GM13976 (cell line): Measurements from ENCODE around the gene MLST8.

Source experiments
- DNase-seq: peaks from one replicate; pipeline ENCODE4 v3.0.0; 2012; ENCODE audit warnings: low spot score
- CTCF ChIP-seq: IDR thresholded peaks from 2 replicates; pipeline ENCODE4 v1.5.1; 2012; ENCODE audit warnings: borderline replicate concordance, mild to moderate bottlenecking; ENCODE audit not compliant: insufficient read depth; ENCODE audit errors: extremely low read depth, missing control alignments, control extremely low read depth
- in situ Hi-C: fragments of 300-500 bp; cut with MboI; formaldehyde crosslinking; loops from one replicate; pipeline ENCODE4 v1.12.0; 2022; ENCODE audit warnings: low sequenced_read_pairs, mixed read lengths, inconsistent platforms; ENCODE audit not compliant: unreplicated experiment

Gene MLST8

GRCh38 chr16:2166263-2167067 is 38.8 kb upstream of the MLST8 start:
- TF ChIP-seq CTCF: no peak
- no peak for DNase-seq
- in situ Hi-C loops: no loop called here

GRCh38 chr16:2167068-2167638 is 38.1 kb upstream of the MLST8 start:
- no peak for TF ChIP-seq CTCF
- in situ Hi-C loops: no loop called here
- no peak for DNase-seq

- in situ Hi-C loops: no loop called here
- no peak for TF ChIP-seq CTCF
- DNase-seq: no peak
These were observed 35.2 kb upstream of the MLST8 start for GRCh38 chr16:2170080-2170479.

GRCh38 chr16:2170587-2171435 is 34.4 kb upstream of the MLST8 start:
- no peak for TF ChIP-seq CTCF
- DNase-seq: no peak
- in situ Hi-C loops: no loop called here

- DNase-seq: no peak
- in situ Hi-C loops: no loop called here
- TF ChIP-seq CTCF: no peak
These were observed 33.6 kb upstream of the MLST8 start for GRCh38 chr16:2171601-2172178.

GRCh38 chr16:2172688-2173335 is 32.4 kb upstream of the MLST8 start:
- in situ Hi-C loops: no loop called here
- DNase-seq: no peak
- no peak for TF ChIP-seq CTCF
